HG03159 (cell line): ENCODE results near the gene ICAM4.
"Not testable (repeated sequence)": the region's sequence is repeated elsewhere in the genome, so short reads cannot be mapped to it uniquely, and the experiment has no call there.

Experiments
- ATAC-seq: cut with Tn5 transposase; IDR thresholded peaks from one replicate; pipeline ENCODE4 v1.9.1; 2021; ENCODE audit warnings: mild to moderate bottlenecking, moderate library complexity; ENCODE audit not compliant: unreplicated experiment

Gene ICAM4

DNA sequence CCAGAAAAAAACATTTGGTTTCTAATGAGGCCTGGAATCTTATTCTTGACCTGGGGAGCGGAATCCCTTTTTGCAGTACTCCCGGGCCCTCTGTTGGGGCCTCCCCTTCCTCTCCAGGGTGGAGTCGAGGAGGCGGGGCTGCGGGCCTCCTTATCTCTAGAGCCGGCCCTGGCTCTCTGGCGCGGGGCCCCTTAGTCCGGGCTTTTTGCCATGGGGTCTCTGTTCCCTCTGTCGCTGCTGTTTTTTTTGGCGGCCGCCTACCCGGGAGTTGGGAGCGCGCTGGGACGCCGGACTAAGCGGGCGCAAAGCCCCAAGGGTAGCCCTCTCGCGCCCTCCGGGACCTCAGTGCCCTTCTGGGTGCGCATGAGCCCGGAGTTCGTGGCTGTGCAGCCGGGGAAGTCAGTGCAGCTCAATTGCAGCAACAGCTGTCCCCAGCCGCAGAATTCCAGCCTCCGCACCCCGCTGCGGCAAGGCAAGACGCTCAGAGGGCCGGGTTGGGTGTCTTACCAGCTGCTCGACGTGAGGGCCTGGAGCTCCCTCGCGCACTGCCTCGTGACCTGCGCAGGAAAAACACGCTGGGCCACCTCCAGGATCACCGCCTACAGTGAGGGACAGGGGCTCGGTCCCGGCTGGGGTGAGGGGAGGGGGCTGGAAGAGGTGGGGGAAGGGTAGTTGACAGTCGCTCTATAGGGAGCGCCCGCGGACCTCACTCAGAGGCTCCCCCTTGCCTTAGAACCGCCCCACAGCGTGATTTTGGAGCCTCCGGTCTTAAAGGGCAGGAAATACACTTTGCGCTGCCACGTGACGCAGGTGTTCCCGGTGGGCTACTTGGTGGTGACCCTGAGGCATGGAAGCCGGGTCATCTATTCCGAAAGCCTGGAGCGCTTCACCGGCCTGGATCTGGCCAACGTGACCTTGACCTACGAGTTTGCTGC, at the start of gene ICAM4:
TSS of gene ICAM4 (plus strand) at position 153 of the 935 bp plus-strand sequence. CDS start at position 211, 58 bp downstream.
- ATAC-seq = no peak

GRCh38 chr19:10237702-10238101, 49.1 kb upstream of the ICAM4 start:
- no peak for ATAC-seq

DNA sequence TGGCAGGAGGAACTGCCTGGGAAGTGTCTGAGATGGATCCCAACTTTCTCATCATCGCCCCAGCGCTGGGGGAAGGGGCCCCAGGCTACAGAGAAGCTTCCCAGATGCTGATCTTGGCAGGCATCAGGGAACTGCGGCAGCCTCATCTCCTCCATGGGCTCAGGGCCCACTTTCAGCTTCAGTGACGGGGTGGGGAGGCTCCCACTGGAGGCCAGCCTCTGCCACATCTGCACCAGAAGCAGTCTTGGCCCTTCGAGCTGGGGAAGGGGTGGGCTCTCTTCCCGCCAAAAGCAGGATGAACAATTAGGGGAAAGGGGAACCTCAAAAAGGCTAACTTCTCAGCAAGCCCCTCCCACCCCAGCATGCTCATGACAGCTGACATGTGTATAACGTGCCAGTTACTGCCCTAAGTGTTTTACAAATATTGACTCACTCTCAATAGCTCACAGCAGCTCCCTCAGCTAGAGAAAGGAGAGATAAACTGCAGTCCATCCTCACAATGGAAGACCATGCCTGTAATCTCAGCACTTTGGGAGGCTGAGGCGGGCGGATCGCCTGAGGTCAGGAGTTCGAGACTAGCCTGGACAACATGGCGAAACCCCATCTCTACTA, 48.5 kb upstream of the ICAM4 start:
- no peak for ATAC-seq

DNA sequence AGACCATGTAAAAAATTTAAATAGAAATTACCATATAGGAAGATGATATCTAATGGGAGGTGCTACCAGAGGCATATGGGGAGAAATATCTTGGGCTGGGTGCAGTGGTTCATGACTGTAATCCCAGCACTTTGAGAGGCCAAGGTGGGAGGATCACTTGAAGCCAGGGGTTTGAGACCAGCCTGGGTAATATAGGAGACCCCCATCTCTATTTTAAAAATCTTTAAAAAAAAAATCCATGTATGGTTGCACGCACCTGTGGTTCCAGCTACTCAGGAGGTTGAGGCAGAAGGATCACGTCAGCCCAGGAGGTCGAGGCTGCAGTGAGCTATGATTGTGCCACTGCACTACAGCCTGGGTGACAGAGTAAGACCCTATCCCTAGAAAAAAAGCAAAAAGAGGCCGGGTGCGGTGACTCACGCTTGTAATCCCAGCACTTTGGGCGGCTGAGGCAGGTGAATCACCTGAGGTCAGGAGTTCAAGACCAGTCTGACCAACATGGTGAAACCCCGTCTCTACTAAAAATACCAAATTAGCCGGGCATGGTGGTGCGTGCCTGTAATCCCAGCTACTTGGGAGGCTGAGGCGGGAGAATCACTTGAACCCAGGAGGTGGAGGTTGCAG, 44.8 kb upstream of the ICAM4 start:
- not testable (repeated sequence) for ATAC-seq

GRCh38 chr19:10243606-10244005, 43.1 kb upstream of the ICAM4 start:
- ATAC-seq = no peak

DNA sequence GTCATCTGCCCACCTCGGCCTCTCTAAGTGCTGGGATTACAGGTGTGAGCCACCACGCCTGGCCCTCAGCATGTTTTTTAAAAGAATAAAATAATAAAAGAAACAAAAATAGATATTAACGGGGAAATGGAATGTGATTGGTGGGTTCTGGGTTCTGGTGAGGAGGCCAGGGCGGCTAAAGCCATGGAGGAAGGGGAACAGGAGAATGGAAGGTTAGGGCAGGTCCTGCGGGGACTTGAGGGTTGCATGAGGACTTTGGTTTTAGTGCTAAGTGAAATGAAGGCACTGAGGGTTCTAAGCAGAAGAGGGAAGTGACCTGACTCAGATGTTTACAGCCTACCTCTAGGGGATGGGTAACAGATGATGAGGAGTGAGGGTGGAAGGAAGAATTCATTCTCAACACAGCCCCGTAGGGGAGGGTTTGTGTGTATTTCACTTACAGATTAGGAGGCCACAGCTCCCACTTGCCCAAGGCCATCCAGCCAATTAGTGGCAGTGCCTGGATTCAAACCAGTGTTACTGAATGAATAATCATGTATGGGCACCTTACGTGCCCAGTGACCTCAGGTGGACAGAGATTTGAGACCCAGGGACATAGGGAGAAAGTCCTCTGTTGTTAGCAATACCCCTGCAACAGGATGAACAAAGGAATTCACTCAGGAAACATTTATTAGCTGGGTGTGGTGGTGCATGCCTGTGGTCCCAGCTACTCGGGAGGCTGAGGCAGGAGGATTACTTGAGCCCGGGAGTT, 41.4 kb upstream of the ICAM4 start:
- no peak for ATAC-seq

GRCh38 chr19:10246511-10246910, 40.2 kb upstream of the ICAM4 start:
- ATAC-seq = no peak

DNA sequence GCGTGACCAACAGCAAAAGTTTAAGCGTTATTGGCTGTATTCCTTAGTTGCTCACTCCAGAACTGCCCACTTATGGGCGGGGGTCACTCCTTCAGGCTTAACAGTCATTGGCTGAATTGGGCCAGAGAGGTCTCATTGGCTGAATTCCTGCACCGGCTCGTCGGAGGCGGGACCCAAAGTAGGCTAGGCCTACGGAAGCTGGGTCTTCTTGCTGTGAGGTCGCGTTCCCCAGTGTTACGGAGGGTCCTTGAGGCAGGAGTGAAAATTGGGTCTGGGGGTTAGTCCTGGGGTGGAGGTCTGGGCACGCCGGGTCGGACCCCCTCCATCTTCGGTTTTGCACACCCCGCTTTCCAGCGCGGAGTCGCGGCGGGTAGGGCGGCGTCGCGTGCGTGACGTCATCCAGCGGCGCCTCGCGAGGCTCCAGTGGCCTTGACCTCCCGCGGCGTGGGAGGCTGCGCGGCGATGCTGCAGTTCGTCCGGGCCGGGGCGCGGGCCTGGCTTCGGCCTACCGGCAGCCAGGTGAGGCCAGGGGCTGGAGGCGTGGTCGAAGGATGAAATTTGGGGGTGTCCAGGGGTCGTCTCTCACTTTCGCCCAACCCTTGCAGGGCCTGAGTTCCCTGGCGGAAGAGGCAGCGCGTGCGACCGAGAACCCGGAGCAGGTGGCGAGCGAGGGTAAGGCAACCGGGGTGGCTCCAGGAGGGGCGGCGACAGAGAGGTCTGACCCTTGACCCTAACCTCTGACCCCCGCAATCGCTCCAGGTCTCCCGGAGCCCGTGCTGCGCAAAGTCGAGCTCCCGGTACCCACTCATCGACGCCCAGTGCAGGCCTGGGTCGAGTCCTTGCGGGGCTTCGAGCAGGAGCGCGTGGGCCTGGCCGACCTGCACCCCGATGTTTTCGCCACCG, 34.7 kb upstream of the ICAM4 start, which contains the start of gene MRPL4:
TSS of gene MRPL4 (plus strand) at position 423 of the 903 bp plus-strand sequence. CDS start at position 463, 40 bp downstream.
- peak; percentile 83 for ATAC-seq

GRCh38 chr19:10252707-10253106, 34.0 kb upstream of the ICAM4 start:
- no peak for ATAC-seq

GRCh38 chr19:10254244-10254643, 32.5 kb upstream of the ICAM4 start:
- ATAC-seq = no peak

GRCh38 chr19:10255358-10255757, 31.4 kb upstream of the ICAM4 start:
- no peak for ATAC-seq

GRCh38 chr19:10256551-10256950, 30.2 kb upstream of the ICAM4 start:
- ATAC-seq = no peak

- no peak for ATAC-seq
Measured at GRCh38 chr19:10256970-10257615, 29.7 kb upstream of the ICAM4 start.

GRCh38 chr19:10258080-10258710, 28.6 kb upstream of the ICAM4 start:
- no peak for ATAC-seq

DNA sequence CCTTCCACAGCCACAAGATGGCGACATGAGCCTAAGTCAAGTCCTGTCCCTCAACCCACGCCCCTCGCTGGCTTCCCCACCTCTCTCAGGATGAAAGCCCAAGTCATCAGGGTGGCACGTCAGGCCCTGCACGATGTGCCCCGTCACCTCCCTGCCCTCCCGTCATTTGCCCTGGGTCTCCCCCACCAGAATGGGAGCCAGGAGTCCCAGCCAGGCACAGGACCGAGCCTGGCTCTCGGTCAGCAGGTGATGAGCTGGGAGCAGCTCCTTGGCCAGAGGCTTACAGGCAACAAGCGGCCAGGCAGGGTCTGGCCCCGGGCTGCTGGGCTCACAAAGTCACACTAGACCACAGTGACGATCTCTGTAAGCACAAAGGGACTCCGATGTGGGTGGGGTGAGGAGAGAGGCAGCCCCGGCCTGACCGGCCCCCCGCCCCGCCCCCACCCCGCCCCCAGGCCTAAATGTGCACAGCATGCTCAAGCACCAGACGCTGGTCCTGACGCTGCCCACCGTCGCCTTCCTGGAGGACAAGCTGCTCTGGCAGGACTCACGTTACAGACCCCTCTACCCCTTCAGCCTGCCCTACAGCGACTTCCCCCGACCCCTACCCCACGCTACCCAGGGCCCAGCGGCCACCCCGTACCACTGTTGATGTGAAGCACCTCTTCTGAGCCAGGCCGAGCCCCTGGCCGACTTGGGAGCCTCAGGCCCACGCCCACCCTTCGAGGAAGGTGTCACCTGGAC, 27.4 kb upstream of the ICAM4 start:
- no peak for ATAC-seq

GRCh38 chr19:10260141-10260584, 26.6 kb upstream of the ICAM4 start:
- ATAC-seq = no peak

DNA sequence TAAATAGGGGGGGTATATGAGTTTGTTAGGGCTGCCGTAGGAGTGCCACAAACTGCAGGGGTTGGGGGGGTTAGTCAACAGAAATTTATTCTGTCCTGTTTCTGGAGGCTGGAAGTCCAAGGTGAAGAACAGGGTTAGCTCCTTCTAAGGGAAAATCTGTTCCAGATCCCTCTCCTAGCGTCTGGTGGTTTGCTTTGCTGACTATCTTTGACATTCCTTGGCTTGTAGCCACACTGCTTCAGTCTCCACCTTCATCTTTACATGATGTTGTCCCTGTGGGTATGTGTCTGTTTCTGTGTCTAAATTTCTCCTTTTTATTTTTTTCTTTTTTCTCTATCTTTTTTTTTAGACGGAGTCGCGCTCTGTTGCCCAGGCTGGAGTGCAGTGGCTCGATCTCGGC, 24.0 kb upstream of the ICAM4 start:
- no peak for ATAC-seq

GRCh38 chr19:10266706-10267105, 20.0 kb upstream of the ICAM4 start:
- ATAC-seq = no peak
